ENCODE results near the gene HSPB1.

Gene HSPB1

GRCh38 chr7:76327610-76328009 is 25.1 kb downstream of the HSPB1 start:
- H3K4me1 ChIP-seq (ENCODE audit: insufficient read depth, low read length, poor library complexity, severe bottlenecking), result peaks cover 27% of the 10 kb centered on the region
- peaks cover 17% of the 10 kb centered on the region for H3F3A ChIP-seq (ENCODE audit: low read depth)
- TF ChIP-seq EZH2phosphoT487 (IDR thresholded peaks at IDR 0.05; ENCODE audit: borderline replicate concordance), result no peak
- TF ChIP-seq, protein P1, sequence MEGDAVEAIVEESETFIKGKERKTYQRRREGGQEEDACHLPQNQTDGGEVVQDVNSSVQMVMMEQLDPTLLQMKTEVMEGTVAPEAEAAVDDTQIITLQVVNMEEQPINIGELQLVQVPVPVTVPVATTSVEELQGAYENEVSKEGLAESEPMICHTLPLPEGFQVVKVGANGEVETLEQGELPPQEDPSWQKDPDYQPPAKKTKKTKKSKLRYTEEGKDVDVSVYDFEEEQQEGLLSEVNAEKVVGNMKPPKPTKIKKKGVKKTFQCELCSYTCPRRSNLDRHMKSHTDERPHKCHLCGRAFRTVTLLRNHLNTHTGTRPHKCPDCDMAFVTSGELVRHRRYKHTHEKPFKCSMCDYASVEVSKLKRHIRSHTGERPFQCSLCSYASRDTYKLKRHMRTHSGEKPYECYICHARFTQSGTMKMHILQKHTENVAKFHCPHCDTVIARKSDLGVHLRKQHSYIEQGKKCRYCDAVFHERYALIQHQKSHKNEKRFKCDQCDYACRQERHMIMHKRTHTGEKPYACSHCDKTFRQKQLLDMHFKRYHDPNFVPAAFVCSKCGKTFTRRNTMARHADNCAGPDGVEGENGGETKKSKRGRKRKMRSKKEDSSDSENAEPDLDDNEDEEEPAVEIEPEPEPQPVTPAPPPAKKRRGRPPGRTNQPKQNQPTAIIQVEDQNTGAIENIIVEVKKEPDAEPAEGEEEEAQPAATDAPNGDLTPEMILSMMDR (conservative IDR thresholded peaks at IDR 0.05; ENCODE audit: low read length), result no peak
- peak overlapping the region; percentile 39 for H3K4me3 ChIP-seq (ENCODE audit: low read length, poor library complexity, severe bottlenecking)
- H3K27me3 ChIP-seq (ENCODE audit: insufficient read depth, low read length, poor library complexity, severe bottlenecking), result no peaks in the 10 kb centered on the region
- H3K9me3 ChIP-seq (ENCODE audit: insufficient read depth, low read depth, low read length), result no peaks in the 10 kb centered on the region
- peaks cover 74% of the 10 kb centered on the region for H3K79me2 ChIP-seq (ENCODE audit: insufficient read depth, low read length)
- H2AFZ ChIP-seq (ENCODE audit: low read length), result no peak overlapping the region
- H4K20me1 ChIP-seq (ENCODE audit: insufficient read depth, low read length, poor library complexity, severe bottlenecking), result peaks cover 69% of the 10 kb centered on the region
- H3K9me2 ChIP-seq (replicated peaks; ENCODE audit: low read depth, low read length), result no peaks in the 10 kb centered on the region
- H3K9ac ChIP-seq (ENCODE audit: low read depth, low read length, poor library complexity, severe bottlenecking), result peak overlapping the region; percentile 37
- peak overlapping the region; percentile 68 for H3K4me2 ChIP-seq (ENCODE audit: low read depth, low read length, poor library complexity, severe bottlenecking)
- peaks cover 66% of the 10 kb centered on the region for H3K36me3 ChIP-seq (ENCODE audit: insufficient read depth, low read length)

DNA sequence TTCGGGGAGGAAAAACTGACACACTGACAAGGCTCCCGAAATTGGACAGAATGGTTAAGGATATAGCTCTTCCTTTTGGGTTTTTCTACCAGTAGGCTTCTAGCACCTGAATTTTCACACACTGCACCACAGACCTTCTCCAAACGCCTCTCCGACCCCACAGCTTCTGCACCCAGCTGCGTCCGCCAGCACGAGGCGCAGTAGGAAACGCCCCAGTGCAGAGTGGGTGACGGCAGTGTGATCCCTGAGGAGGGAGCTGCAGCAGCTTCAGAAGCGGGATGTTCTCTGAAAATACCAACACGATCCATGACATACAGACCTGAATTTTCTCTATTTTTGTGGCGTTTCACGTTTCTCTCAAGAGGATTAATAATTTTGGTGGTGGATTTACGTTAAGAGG is 25.9 kb downstream of the HSPB1 start:
- no peak overlapping the region for H2AFZ ChIP-seq (ENCODE audit: low read length)
- H3K9me2 ChIP-seq (replicated peaks; ENCODE audit: low read depth, low read length), result no peaks in the 10 kb centered on the region
- peaks cover 27% of the 10 kb centered on the region for H3K4me1 ChIP-seq (ENCODE audit: insufficient read depth, low read length, poor library complexity, severe bottlenecking)
- H3K4me2 ChIP-seq (ENCODE audit: low read depth, low read length, poor library complexity, severe bottlenecking), result peak overlapping the region; percentile 65
- no peak for TF ChIP-seq EZH2phosphoT487 (IDR thresholded peaks at IDR 0.05; ENCODE audit: borderline replicate concordance)
- TF ChIP-seq, protein P1 (conservative IDR thresholded peaks at IDR 0.05; ENCODE audit: low read length), result no peak
- H3K9ac ChIP-seq (ENCODE audit: low read depth, low read length, poor library complexity, severe bottlenecking), result peak overlapping the region; percentile 37
- H4K20me1 ChIP-seq (ENCODE audit: insufficient read depth, low read length, poor library complexity, severe bottlenecking), result peaks cover 76% of the 10 kb centered on the region
- no peaks in the 10 kb centered on the region for H3K27me3 ChIP-seq (ENCODE audit: insufficient read depth, low read length, poor library complexity, severe bottlenecking)
- no peaks in the 10 kb centered on the region for H3K9me3 ChIP-seq (ENCODE audit: insufficient read depth, low read depth, low read length)
- peaks cover 82% of the 10 kb centered on the region for H3K79me2 ChIP-seq (ENCODE audit: insufficient read depth, low read length)
- peaks cover 69% of the 10 kb centered on the region for H3K36me3 ChIP-seq (ENCODE audit: insufficient read depth, low read length)
- peak overlapping the region; percentile 32 for H3K4me3 ChIP-seq (ENCODE audit: low read length, poor library complexity, severe bottlenecking)
- H3F3A ChIP-seq (ENCODE audit: low read depth), result peaks cover 17% of the 10 kb centered on the region

DNA sequence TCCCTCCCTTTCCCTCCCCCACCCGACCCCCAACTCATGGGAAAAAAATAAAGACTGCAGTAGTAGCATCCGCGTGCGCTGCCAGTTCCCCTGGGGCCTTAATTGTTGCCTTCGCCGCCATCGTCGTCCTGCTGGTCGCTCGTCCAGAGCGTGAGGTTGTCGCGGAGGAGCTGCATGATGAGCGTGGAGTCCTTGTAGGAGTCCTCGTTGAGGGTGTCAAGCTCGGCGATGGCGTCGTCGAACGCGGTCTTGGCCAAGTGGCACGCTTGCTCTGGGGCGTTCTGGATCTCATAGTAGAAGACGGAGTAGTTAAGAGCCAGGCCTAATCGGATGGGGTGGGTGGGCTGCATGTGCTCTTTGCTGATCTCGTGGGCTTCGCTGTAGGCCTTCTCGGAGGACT is 27.0 kb downstream of the HSPB1 start:
- no peaks in the 10 kb centered on the region for H3K9me2 ChIP-seq (replicated peaks; ENCODE audit: low read depth, low read length)
- no peak overlapping the region for H2AFZ ChIP-seq (ENCODE audit: low read length)
- TF ChIP-seq EZH2phosphoT487 (IDR thresholded peaks at IDR 0.05; ENCODE audit: borderline replicate concordance), result no peak
- TF ChIP-seq, protein P1 (conservative IDR thresholded peaks at IDR 0.05; ENCODE audit: low read length), result no peak
- H3K36me3 ChIP-seq (ENCODE audit: insufficient read depth, low read length), result peaks cover 69% of the 10 kb centered on the region
- H3K9ac ChIP-seq (ENCODE audit: low read depth, low read length, poor library complexity, severe bottlenecking), result no peak overlapping the region
- peaks cover 27% of the 10 kb centered on the region for H3K4me1 ChIP-seq (ENCODE audit: insufficient read depth, low read length, poor library complexity, severe bottlenecking)
- no peak overlapping the region for H3K4me3 ChIP-seq (ENCODE audit: low read length, poor library complexity, severe bottlenecking)
- H4K20me1 ChIP-seq (ENCODE audit: insufficient read depth, low read length, poor library complexity, severe bottlenecking), result peaks cover 87% of the 10 kb centered on the region
- H3K79me2 ChIP-seq (ENCODE audit: insufficient read depth, low read length), result peaks cover 87% of the 10 kb centered on the region
- no peak overlapping the region for H3K4me2 ChIP-seq (ENCODE audit: low read depth, low read length, poor library complexity, severe bottlenecking)
- peaks cover 17% of the 10 kb centered on the region for H3F3A ChIP-seq (ENCODE audit: low read depth)
- no peaks in the 10 kb centered on the region for H3K9me3 ChIP-seq (ENCODE audit: insufficient read depth, low read depth, low read length)
- H3K27me3 ChIP-seq (ENCODE audit: insufficient read depth, low read length, poor library complexity, severe bottlenecking), result no peaks in the 10 kb centered on the region

Data from Loucy (cell line).